ENCODE results near the gene ZNF197. TPM values are rescaled to one million over a fixed set of nuclear protein-coding genes. Genes with fewer than 3 reads are reported as not detected.

The ZNF197 gene
- total RNA-seq, 6 experiments from 2014 or later = 4.4 to 9.5 (median 6.9) TPM

DNA sequence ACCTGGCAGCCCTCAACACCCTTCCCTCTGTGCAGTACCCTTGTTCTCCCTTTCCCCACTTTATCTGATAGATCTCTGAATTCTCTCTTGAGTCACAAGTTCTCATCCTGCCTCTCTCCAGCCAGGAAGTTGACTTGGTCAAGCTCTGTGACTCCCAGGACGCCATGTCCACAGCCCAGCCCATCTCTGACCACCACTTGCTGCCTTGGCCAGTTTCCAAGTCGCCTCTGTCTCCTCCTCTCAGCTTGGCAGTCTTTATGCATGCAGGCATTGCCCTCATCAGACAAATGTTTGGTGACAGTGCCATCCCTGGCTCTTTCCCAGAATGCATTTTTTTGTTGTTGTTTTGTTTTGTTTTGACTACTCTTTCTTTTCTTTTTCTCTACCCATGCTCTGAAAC, 49.4 kb downstream of the ZNF197 start:
- H3K9me3 ChIP-seq = no peaks in the 10 kb centered on the region
- WGBS (ENCODE audit: insufficient coverage, low coverage, low lambda C conversion rate, missing lambda C conversion rate) = 21% methylated on average over 2 of the region's 2 CpGs

DNA sequence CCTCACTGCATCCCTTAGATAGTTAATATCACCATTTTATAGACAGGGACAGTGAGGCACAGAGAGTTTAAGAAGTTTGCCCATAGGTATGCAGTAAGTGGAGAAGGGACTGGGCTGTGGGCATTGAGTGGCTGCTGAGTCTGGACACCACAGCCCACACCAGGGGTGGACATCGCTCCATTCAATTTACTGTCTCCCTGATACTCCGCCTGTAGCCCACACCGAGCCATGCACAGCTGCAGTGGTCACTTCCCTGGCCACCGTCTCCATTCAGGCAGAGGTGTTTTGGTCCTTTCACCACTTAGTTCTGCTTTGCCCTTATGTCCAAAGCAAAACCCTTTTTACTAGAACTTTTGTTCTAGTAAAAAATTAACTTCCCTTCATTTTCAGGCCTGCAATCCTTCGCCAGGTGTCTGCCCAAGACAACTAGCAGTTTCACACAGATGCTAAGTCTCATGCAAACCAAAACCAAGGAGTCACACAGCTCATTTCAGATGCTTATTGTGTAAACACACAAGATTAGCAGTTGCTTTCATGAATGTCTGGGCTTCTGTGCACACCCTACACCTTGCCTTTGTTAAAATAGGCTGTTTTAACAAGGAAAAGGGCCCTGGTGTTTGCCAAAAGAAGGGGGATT, 53.8 kb downstream of the ZNF197 start:
- WGBS (ENCODE audit: insufficient coverage, low coverage, low lambda C conversion rate, missing lambda C conversion rate) = 90% methylated on average over 5 of the region's 5 CpGs
- Histone ChIP-seq H3K4me3 (no peak overlapping the region), H3K36me3 (no peaks in the 10 kb centered on the region), H3K27ac (no peak overlapping the region), H3K9me3 (no peaks in the 10 kb centered on the region), H3K4me1 (no peaks in the 10 kb centered on the region), H3K27me3 (no peaks in the 10 kb centered on the region)
- no peak for TF ChIP-seq POLR2A (IDR thresholded peaks at IDR 0.05)
- TF ChIP-seq, protein P1, sequence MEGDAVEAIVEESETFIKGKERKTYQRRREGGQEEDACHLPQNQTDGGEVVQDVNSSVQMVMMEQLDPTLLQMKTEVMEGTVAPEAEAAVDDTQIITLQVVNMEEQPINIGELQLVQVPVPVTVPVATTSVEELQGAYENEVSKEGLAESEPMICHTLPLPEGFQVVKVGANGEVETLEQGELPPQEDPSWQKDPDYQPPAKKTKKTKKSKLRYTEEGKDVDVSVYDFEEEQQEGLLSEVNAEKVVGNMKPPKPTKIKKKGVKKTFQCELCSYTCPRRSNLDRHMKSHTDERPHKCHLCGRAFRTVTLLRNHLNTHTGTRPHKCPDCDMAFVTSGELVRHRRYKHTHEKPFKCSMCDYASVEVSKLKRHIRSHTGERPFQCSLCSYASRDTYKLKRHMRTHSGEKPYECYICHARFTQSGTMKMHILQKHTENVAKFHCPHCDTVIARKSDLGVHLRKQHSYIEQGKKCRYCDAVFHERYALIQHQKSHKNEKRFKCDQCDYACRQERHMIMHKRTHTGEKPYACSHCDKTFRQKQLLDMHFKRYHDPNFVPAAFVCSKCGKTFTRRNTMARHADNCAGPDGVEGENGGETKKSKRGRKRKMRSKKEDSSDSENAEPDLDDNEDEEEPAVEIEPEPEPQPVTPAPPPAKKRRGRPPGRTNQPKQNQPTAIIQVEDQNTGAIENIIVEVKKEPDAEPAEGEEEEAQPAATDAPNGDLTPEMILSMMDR (IDR thresholded peaks at IDR 0.05) = no peak
- intact Hi-C loops (cut with DNase I) = no loop called here
- DNase-seq = no peak
- no peak for ATAC-seq

More for the DNA sequence above, 49.4 kb downstream of the ZNF197 start:
- DNase-seq (no peak), ATAC-seq (no peak)
- Histone ChIP-seq H3K27ac (no peak overlapping the region), H3K36me3 (no peaks in the 10 kb centered on the region), H3K27me3 (no peaks in the 10 kb centered on the region), H3K4me1 (no peaks in the 10 kb centered on the region), H3K4me3 (no peak overlapping the region)
- TF ChIP-seq POLR2A (IDR thresholded peaks at IDR 0.05) = no peak
- TF ChIP-seq, protein P1 (IDR thresholded peaks at IDR 0.05) = no peak
- intact Hi-C loops (cut with DNase I) = no loop called here

DNA sequence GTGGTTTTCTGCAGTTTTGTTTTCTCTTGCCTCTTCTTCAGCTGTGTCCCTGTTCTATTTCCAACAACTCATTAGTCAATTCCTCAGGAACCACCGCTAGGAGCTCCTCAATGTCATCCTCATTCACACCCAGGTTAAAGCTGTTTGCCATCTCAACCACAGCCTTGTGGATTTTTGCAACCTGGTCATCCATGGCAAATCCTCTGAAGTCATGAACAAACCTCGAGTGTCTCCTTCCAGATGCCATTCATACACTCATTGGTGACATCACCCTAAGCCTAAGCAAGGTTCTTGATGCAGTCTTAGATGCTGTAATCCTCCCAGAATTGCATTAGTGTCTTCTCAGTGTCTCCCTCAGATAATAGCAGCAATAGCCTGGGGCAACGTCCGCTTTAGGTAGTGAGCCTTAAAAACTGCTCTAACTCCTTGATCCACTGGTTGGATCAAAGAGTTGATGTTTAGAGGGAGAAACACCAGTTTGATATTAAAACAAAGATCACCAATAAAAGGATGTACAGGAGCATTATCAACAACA, 56.2 kb downstream of the ZNF197 start:
- no peak for DNase-seq
- H3K27ac ChIP-seq = no peak overlapping the region
- no peaks in the 10 kb centered on the region for H3K27me3 ChIP-seq
- H3K4me3 ChIP-seq = no peak overlapping the region
- intact Hi-C loops (cut with DNase I) = no loop called here
- WGBS (ENCODE audit: insufficient coverage, low coverage, low lambda C conversion rate, missing lambda C conversion rate) = 90% methylated on average over 4 of the region's 4 CpGs
- no peaks in the 10 kb centered on the region for H3K9me3 ChIP-seq
- TF ChIP-seq POLR2A (IDR thresholded peaks at IDR 0.05) = no peak
- TF ChIP-seq, protein P1 (IDR thresholded peaks at IDR 0.05) = no peak
- H3K36me3 ChIP-seq = no peaks in the 10 kb centered on the region
- ATAC-seq = no peak
- H3K4me1 ChIP-seq = no peaks in the 10 kb centered on the region

DNA sequence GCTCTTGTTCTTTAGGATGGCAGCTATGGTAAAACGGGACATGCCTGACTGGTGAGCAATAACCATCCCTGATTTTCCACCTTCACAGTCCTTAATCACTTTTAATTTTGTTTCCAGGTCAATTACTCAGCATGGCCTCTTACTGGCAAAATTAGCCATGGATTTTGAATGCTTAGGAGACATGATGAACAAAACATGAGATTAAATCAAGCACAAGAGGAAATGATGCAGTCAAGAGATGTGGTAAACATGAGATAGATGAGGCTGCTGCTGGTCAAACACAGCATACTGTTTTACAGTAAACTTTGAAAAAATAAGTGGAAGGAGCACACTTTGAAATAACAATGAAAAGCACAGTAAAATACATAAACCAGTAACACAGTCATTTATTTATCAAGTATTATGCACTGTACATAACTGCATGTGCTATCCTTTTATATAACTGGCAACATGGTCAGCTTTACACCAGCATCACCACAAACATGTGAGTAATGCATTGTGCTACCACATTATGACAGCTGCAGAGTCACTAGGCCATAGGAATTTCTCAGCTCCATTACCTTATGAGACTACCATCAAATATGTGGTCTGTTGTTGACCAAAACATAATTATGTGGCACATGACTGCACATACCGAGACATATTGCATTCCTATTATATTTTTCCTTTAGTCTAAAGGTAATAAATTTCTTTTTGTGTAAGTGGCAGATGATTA, 57.5 kb downstream of the ZNF197 start:
- 67% methylated on average over 2 of the region's 2 CpGs for WGBS (ENCODE audit: insufficient coverage, low coverage, low lambda C conversion rate, missing lambda C conversion rate)
- H3K27ac ChIP-seq = no peak overlapping the region
- no peaks in the 10 kb centered on the region for H3K27me3 ChIP-seq
- ATAC-seq (no peak), DNase-seq (no peak)
- TF ChIP-seq, protein P1 (IDR thresholded peaks at IDR 0.05) = no peak
- TF ChIP-seq POLR2A (IDR thresholded peaks at IDR 0.05) = no peak
- intact Hi-C loops (cut with DNase I) = no loop called here
- H3K9me3 ChIP-seq = no peaks in the 10 kb centered on the region
- H3K4me1 ChIP-seq = no peaks in the 10 kb centered on the region
- H3K36me3 ChIP-seq = no peaks in the 10 kb centered on the region
- H3K4me3 ChIP-seq = no peak overlapping the region
